ENCODE measurements around the gene BCAS1. TPM values are rescaled to one million over a fixed set of nuclear protein-coding genes. Genes with fewer than 3 reads are reported as not detected.
A peak's percentile ranks its signal among the peaks of the same experiment; 100 is the strongest.

The BCAS1 gene
- total RNA-seq, 1 donor from 2014 or later, result 0.04 TPM

GRCh38 chr20:54051068-54051467 is 19.3 kb downstream of the BCAS1 start:
- H3K4me3 ChIP-seq (ENCODE audit: low read depth, low read length), result no peak overlapping the region
- H3K36me3 ChIP-seq (ENCODE audit: control insufficient read depth, insufficient read depth, low read length), result no peaks in the 10 kb centered on the region
- DNase-seq (ENCODE audit: low read depth), result no peak
- no peaks in the 10 kb centered on the region for H3K27me3 ChIP-seq (ENCODE audit: control insufficient read depth, insufficient read depth, low read length)
- TF ChIP-seq, protein P1, sequence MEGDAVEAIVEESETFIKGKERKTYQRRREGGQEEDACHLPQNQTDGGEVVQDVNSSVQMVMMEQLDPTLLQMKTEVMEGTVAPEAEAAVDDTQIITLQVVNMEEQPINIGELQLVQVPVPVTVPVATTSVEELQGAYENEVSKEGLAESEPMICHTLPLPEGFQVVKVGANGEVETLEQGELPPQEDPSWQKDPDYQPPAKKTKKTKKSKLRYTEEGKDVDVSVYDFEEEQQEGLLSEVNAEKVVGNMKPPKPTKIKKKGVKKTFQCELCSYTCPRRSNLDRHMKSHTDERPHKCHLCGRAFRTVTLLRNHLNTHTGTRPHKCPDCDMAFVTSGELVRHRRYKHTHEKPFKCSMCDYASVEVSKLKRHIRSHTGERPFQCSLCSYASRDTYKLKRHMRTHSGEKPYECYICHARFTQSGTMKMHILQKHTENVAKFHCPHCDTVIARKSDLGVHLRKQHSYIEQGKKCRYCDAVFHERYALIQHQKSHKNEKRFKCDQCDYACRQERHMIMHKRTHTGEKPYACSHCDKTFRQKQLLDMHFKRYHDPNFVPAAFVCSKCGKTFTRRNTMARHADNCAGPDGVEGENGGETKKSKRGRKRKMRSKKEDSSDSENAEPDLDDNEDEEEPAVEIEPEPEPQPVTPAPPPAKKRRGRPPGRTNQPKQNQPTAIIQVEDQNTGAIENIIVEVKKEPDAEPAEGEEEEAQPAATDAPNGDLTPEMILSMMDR (IDR thresholded peaks at IDR 0.05; ENCODE audit: insufficient read depth, low read length, poor library complexity, severe bottlenecking), result no peak

DNA sequence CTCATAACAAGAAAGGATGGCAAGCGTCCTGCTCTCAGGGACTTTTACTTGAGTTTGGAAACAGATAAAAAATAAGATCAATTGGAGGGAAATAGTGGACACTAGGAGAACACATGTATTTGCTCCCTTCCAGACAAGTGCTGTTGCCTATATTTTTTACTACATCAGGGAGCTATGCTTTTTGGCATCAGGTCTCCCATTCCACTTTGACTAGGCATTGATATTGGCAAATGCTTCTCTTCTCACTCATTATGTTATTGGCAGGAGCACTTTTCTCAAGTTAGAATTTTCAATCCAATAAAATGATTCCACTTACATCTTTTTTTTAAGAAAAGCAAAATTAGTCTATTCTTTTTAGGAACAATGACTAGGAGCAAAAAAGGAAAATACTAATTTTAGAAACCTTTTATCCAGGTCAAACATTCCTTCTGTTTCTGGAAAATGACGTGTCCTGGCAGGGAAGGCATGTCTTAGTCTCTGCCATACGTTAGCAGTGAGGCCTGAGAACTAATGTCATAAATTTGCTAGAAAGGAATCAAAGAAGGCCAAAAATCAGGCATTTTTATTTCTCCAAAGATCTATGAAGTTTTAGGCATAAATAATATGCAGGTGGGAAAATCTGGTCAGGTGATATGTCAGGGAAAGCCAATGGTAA is 21.4 kb downstream of the BCAS1 start:
- H3K4me3 ChIP-seq (ENCODE audit: low read depth, low read length), result no peak overlapping the region
- TF ChIP-seq, protein P1 (IDR thresholded peaks at IDR 0.05; ENCODE audit: insufficient read depth, low read length, poor library complexity, severe bottlenecking), result no peak
- no peaks in the 10 kb centered on the region for H3K36me3 ChIP-seq (ENCODE audit: control insufficient read depth, insufficient read depth, low read length)
- DNase-seq (ENCODE audit: low read depth), result no peak
- no peaks in the 10 kb centered on the region for H3K27me3 ChIP-seq (ENCODE audit: control insufficient read depth, insufficient read depth, low read length)

- TF ChIP-seq, protein P1 (IDR thresholded peaks at IDR 0.05; ENCODE audit: insufficient read depth, low read length, poor library complexity, severe bottlenecking), result no peak
- H3K36me3 ChIP-seq (ENCODE audit: control insufficient read depth, insufficient read depth, low read length), result no peaks in the 10 kb centered on the region
- no peak for DNase-seq (ENCODE audit: low read depth)
- no peak overlapping the region for H3K4me3 ChIP-seq (ENCODE audit: low read depth, low read length)
- no peaks in the 10 kb centered on the region for H3K27me3 ChIP-seq (ENCODE audit: control insufficient read depth, insufficient read depth, low read length)
Observed at GRCh38 chr20:54048481-54048880, 21.9 kb downstream of the BCAS1 start.

- Histone ChIP-seq H3K36me3 (ENCODE audit: control insufficient read depth, insufficient read depth, low read length) (no peaks in the 10 kb centered on the region), H3K27me3 (ENCODE audit: control insufficient read depth, insufficient read depth, low read length) (no peaks in the 10 kb centered on the region), H3K4me3 (ENCODE audit: low read depth, low read length) (no peak overlapping the region)
- no peak for DNase-seq (ENCODE audit: low read depth)
- TF ChIP-seq, protein P1 (IDR thresholded peaks at IDR 0.05; ENCODE audit: insufficient read depth, low read length, poor library complexity, severe bottlenecking), result no peak
Observed at GRCh38 chr20:54047720-54048119, 22.7 kb downstream of the BCAS1 start.

- Histone ChIP-seq H3K36me3 (ENCODE audit: control insufficient read depth, insufficient read depth, low read length) (no peaks in the 10 kb centered on the region), H3K4me3 (ENCODE audit: low read depth, low read length) (no peak overlapping the region), H3K27me3 (ENCODE audit: control insufficient read depth, insufficient read depth, low read length) (no peaks in the 10 kb centered on the region)
- TF ChIP-seq, protein P1 (IDR thresholded peaks at IDR 0.05; ENCODE audit: insufficient read depth, low read length, poor library complexity, severe bottlenecking), result no peak
- DNase-seq (ENCODE audit: low read depth), result no peak
Observed at GRCh38 chr20:54047048-54047447, 23.3 kb downstream of the BCAS1 start.

GRCh38 chr20:54044156-54044555 is 26.2 kb downstream of the BCAS1 start:
- peak; percentile 44 for DNase-seq (ENCODE audit: low read depth)
- TF ChIP-seq, protein P1 (IDR thresholded peaks at IDR 0.05; ENCODE audit: insufficient read depth, low read length, poor library complexity, severe bottlenecking), result no peak
- H3K27me3 ChIP-seq (ENCODE audit: control insufficient read depth, insufficient read depth, low read length), result no peaks in the 10 kb centered on the region

More at GRCh38 chr20:54044156-54044555, 26.2 kb downstream of the BCAS1 start:
- H3K4me3 ChIP-seq (ENCODE audit: low read depth, low read length), result no peak overlapping the region
- no peaks in the 10 kb centered on the region for H3K36me3 ChIP-seq (ENCODE audit: control insufficient read depth, insufficient read depth, low read length)

All from kidney epithelial cell (primary cell).